Measurements from ENCODE around the gene SPRR2G. TPM values are rescaled to one million over a fixed set of nuclear protein-coding genes. Genes with fewer than 3 reads are reported as not detected.
"Not testable (repeated sequence)": the region's sequence is repeated elsewhere in the genome, so short reads cannot be mapped to it uniquely, and the experiment has no call there.

The SPRR2G gene
- total RNA-seq, 1 donor from 2014 or later, result not detected

DNA sequence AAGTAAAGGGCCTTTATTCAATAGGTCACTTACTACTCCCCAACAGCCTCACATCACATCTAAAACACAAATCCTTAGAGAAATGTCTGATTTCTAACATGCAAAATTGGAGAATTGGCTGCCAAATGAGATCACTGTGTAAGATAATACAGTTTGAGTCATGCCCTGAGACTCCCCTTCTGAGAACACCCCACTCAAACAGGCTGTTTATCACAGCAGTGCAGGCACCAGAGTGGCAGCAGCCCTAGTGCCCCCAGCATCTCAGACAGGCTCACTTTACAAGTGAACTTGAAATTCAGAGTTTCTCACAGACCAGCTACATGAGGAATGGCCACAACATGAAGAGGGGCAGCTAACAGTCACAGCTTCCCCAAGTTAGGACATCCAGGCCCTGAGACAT, 35.4 kb downstream of the SPRR2G start:
- not testable (repeated sequence) for DNase-seq (ENCODE audit: low read depth)

DNA sequence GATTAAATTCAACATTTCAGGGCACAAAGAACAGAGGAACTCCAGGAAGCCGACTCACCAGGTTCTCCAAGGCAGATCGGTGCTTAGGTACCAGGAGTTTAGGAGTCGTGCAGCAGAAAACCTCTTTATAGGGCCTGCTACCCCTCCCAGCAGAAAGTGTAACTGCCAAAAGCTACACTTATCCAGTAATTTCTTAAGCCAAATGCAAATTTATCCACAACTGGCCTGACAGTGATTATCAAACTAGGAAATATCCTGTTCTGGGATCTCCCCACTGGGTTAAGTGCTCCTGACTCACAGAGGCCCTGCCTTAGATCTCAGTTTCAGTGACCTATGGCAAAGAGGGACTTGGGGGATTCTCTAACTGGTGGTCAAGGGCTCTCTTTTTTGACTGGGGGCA, 37.3 kb downstream of the SPRR2G start, which contains the start of gene SPRR2F:
TSS of gene SPRR2F (minus strand) at position 101 of the 400 bp plus-strand sequence. CDS start 783 bp downstream, outside the sequence.
- DNase-seq (ENCODE audit: low read depth), result no peak

GRCh38 chr1:153112454-153112853, 38.2 kb downstream of the SPRR2G start:
- not testable (repeated sequence) for DNase-seq (ENCODE audit: low read depth)

DNA sequence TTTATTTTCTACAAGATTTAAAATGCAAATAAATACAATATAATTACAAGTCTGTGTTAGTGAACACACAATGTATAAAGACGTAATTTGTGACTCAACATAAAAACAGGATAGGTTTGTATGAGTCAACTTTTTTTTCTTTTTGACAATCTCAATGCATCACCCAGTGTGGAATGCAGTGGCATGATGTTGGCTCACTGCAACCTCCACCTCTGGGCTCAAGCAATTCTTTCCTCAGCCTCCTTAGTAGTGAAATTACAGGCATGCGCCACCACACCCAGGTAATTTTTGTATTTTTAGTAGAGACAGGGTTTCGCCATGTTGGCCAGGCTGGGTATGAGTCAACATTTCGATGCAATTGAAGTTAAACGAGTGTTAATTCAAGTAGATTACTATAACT, 50.4 kb downstream of the SPRR2G start:
- DNase-seq (ENCODE audit: low read depth), result no peak

Other genes with a start within 250 kb of the SPRR2G start
- not detected in 2 replicates for gene IVL, start 242.3 kb downstream of the SPRR2G start, total RNA-seq
- gene SPRR5, start 203.7 kb downstream of the SPRR2G start, total RNA-seq, result not detected in 2 replicates
- gene SPRR4, start 180.2 kb downstream of the SPRR2G start, total RNA-seq, result not detected in 2 replicates
- gene SPRR1A, start 166.8 kb downstream of the SPRR2G start, total RNA-seq, result not detected in 2 replicates
- gene SPRR3, start 149.1 kb downstream of the SPRR2G start, total RNA-seq, result not detected in 2 replicates
- gene SPRR1B, start 119.7 kb downstream of the SPRR2G start, total RNA-seq, result not detected in 2 replicates
- gene SPRR2D, start 109.8 kb downstream of the SPRR2G start, total RNA-seq, result not detected in 2 replicates
- gene SPRR2A, start 93.4 kb downstream of the SPRR2G start, total RNA-seq, result not detected in 2 replicates
- gene SPRR2B, start 79.3 kb downstream of the SPRR2G start, total RNA-seq, result not detected in 2 replicates
- not detected in 2 replicates for gene SPRR2E, start 56.4 kb downstream of the SPRR2G start, total RNA-seq
- gene SPRR2F, start 37.4 kb downstream of the SPRR2G start, total RNA-seq, result not detected in 2 replicates
- not detected in 2 replicates for gene LELP1, start 52.5 kb upstream of the SPRR2G start, total RNA-seq
- gene PRR9, start 66.7 kb upstream of the SPRR2G start, total RNA-seq, result not detected in 2 replicates
- not detected in 2 replicates for gene LORICRIN, start 108.8 kb upstream of the SPRR2G start, total RNA-seq
- not detected in 2 replicates for gene PGLYRP3, start 162.1 kb upstream of the SPRR2G start, total RNA-seq
- not detected in 2 replicates for gene PGLYRP4, start 198.0 kb upstream of the SPRR2G start, total RNA-seq
- gene S100A9, start 207.0 kb upstream of the SPRR2G start, total RNA-seq, result not detected in 2 replicates
- gene S100A12, start 224.7 kb upstream of the SPRR2G start, total RNA-seq, result not detected in 2 replicates
- gene S100A8, start 240.2 kb upstream of the SPRR2G start, total RNA-seq, result not detected in 2 replicates

Measured in myocyte (in vitro differentiated cells).